Keratinocyte (primary cell): Measurements from ENCODE around the gene FOXO1. TPM values are rescaled to one million over a fixed set of nuclear protein-coding genes. Genes with fewer than 3 reads are reported as not detected.

Experiments used
- DNase-seq: peaks from one replicate; pipeline ENCODE4 v3.0.0-alpha.2; 2011; ENCODE audit warnings: low read depth, missing footprints, low spot score
- FAIRE-seq: peaks from 2 replicates; lab custom pipeline; 2011; peaks lifted over from hg19 to GRCh38; lab: Jason Lieb, UNC
- H2AFZ ChIP-seq: 2 replicates; pipeline ENCODE4 v1.6.0; 2012; ENCODE audit warnings: low read length, control low read depth, inconsistent platforms; ENCODE audit not compliant: control insufficient read depth
- H3K27ac ChIP-seq: 2 replicates; pipeline ENCODE4 v1.5.1; 2011; ENCODE audit warnings: low read length; ENCODE audit not compliant: control insufficient read depth, insufficient read depth
- H3K27me3 ChIP-seq: 3 replicates; pipeline ENCODE4 v1.6.0; 2011; ENCODE audit warnings: low read length; ENCODE audit not compliant: control insufficient read depth, insufficient read depth; ENCODE audit errors: extremely low read depth
- H3K36me3 ChIP-seq, 2 experiments: 2 replicates in 1 of 2; 3 replicates in 1 of 2; pipeline ENCODE4 v1.5.1; 2011; ENCODE audit warnings: low read length in 2 of 2, mild to moderate bottlenecking in 1 of 2; ENCODE audit not compliant: control insufficient read depth in 2 of 2, insufficient read depth in 2 of 2; ENCODE audit errors: extremely low read depth in 1 of 2
- H3K4me1 ChIP-seq: 3 replicates; pipeline ENCODE4 v1.5.1; 2011; ENCODE audit warnings: low read length; ENCODE audit not compliant: control insufficient read depth, insufficient read depth; ENCODE audit errors: extremely low read depth
- H3K4me2 ChIP-seq: 3 replicates; pipeline ENCODE4 v1.6.0; 2011; ENCODE audit warnings: low read depth, low read length; ENCODE audit not compliant: control insufficient read depth, insufficient read depth; ENCODE audit errors: extremely low read depth
- H3K4me3 ChIP-seq, 3 experiments: fragments of 200-600 bp in 1 of 3; sonication (generic) in 1 of 3; 2 replicates in 2 of 3; 3 replicates in 1 of 3; pipeline ENCODE4 v1.5.1; 2011 to 2016; ENCODE audit warnings: low read length in 3 of 3, mild to moderate bottlenecking in 3 of 3, control low read depth in 2 of 3, inconsistent platforms in 1 of 3, low read depth in 1 of 3, mixed read lengths in 1 of 3, mixed run types in 1 of 3, moderate library complexity in 1 of 3; ENCODE audit not compliant: control insufficient read depth in 2 of 3, insufficient read depth in 2 of 3; ENCODE audit errors: extremely low read depth in 1 of 3
- H3K79me2 ChIP-seq: 2 replicates; pipeline ENCODE4 v1.6.0; 2012; ENCODE audit warnings: low read length; ENCODE audit not compliant: control insufficient read depth, insufficient read depth
- H3K9ac ChIP-seq: 3 replicates; pipeline ENCODE4 v1.6.0; 2011; ENCODE audit warnings: low read length; ENCODE audit not compliant: control insufficient read depth, insufficient read depth; ENCODE audit errors: extremely low read depth
- H3K9me1 ChIP-seq: 3 replicates; pipeline ENCODE4 v1.6.0; 2011; ENCODE audit warnings: low read length; ENCODE audit not compliant: control insufficient read depth, insufficient read depth; ENCODE audit errors: extremely low read depth
- H3K9me3 ChIP-seq: 2 replicates; pipeline ENCODE4 v1.5.1; 2012; ENCODE audit warnings: low read depth, low read length; ENCODE audit not compliant: control insufficient read depth
- H4K20me1 ChIP-seq: 3 replicates; pipeline ENCODE4 v1.6.0; 2011; ENCODE audit warnings: low read length; ENCODE audit not compliant: control insufficient read depth, insufficient read depth; ENCODE audit errors: extremely low read depth
- EZH2 ChIP-seq: IDR thresholded peaks from one replicate; pipeline ENCODE4 v1.6.1; 2012; ENCODE audit warnings: inconsistent platforms, mild to moderate bottlenecking, low read length, moderate library complexity
- dilution Hi-C: fragments of 300-500 bp; cut with MboI; formaldehyde crosslinking; loops from one replicate; pipeline ENCODE4 v1.7.0; 2020; ENCODE audit warnings: low sequenced_read_pairs; ENCODE audit not compliant: extremely low pct_ligation_motif_present
- polyA plus RNA-seq, 5 experiments: library from polyadenylated mRNA; depleted of rRNA in 3 of 5; stranded (reverse) in 3 of 5; stranded (forward) in 1 of 5; unstranded in 1 of 5; fragments of >200 nt; gene quantifications; 1 replicate in 1 of 5; 2 replicates in 3 of 5; 3 replicates in 1 of 5; pipeline versions ENCODE4 v1.2.1 to v1.2.3, GENCODE V29; 2011 to 2012; ENCODE audit warnings: missing spikeins in 2 of 5, low read depth in 1 of 5, low replicate concordance in 1 of 5
- TF ChIP-seq, protein P1 (sequence below), 3 experiments: IDR thresholded peaks in 1 of 3; conservative IDR thresholded peaks in 1 of 3; optimal IDR thresholded peaks in 1 of 3; 2 replicates in 2 of 3; 3 replicates in 1 of 3; pipeline versions ENCODE3 to v1.5.1; 2011; ENCODE audit warnings: low read length in 3 of 3, mild to moderate bottlenecking in 3 of 3, moderate library complexity in 2 of 3, control low read depth in 1 of 3, inconsistent platforms in 1 of 3; ENCODE audit not compliant: insufficient read depth in 2 of 3; ENCODE audit errors: extremely low read depth in 1 of 3

FOXO1 gene
- polyA plus RNA-seq, 1 donor (not counting 4 experiments of a cell fraction or from before 2014, with no cell fraction given) = 8.3 TPM

- TF ChIP-seq, protein P1, sequence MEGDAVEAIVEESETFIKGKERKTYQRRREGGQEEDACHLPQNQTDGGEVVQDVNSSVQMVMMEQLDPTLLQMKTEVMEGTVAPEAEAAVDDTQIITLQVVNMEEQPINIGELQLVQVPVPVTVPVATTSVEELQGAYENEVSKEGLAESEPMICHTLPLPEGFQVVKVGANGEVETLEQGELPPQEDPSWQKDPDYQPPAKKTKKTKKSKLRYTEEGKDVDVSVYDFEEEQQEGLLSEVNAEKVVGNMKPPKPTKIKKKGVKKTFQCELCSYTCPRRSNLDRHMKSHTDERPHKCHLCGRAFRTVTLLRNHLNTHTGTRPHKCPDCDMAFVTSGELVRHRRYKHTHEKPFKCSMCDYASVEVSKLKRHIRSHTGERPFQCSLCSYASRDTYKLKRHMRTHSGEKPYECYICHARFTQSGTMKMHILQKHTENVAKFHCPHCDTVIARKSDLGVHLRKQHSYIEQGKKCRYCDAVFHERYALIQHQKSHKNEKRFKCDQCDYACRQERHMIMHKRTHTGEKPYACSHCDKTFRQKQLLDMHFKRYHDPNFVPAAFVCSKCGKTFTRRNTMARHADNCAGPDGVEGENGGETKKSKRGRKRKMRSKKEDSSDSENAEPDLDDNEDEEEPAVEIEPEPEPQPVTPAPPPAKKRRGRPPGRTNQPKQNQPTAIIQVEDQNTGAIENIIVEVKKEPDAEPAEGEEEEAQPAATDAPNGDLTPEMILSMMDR (optimal IDR thresholded peaks at IDR 0.05 in 1 of 3, IDR thresholded peaks at IDR 0.05 in 1 of 3, conservative IDR thresholded peaks at IDR 0.05 in 1 of 3; ENCODE audit: extremely low read depth in 1 of 3, insufficient read depth in 2 of 3, low read length in 3 of 3) = no peak
- no peak for TF ChIP-seq EZH2
- H2AFZ ChIP-seq = no peak overlapping the region
- no peaks in the 10 kb centered on the region for H3K36me3 ChIP-seq
- FAIRE-seq (peak; percentile 98), DNase-seq (peak; percentile 33)
- peaks cover 43% of the 10 kb centered on the region for H3K4me1 ChIP-seq
- no peaks in the 10 kb centered on the region for H4K20me1 ChIP-seq
- dilution Hi-C loops = no loop called here
- H3K9ac ChIP-seq = no peak overlapping the region
- H3K9me1 ChIP-seq = peaks cover 4% of the 10 kb centered on the region
- H3K4me2 ChIP-seq = peak overlapping the region; percentile 70
- H3K27me3 ChIP-seq = no peaks in the 10 kb centered on the region
- peaks cover 23% of the 10 kb centered on the region for H3K79me2 ChIP-seq
- H3K27ac ChIP-seq = peak overlapping the region; percentile 39
- H3K4me3 ChIP-seq = no peak overlapping the region
- H3K9me3 ChIP-seq = no peaks in the 10 kb centered on the region
Measured at GRCh38 chr13:40589285-40590109, 76.9 kb downstream of the FOXO1 start.

GRCh38 chr13:40588101-40588500, 78.3 kb downstream of the FOXO1 start:
- H3K9ac ChIP-seq = no peak overlapping the region
- no peaks in the 10 kb centered on the region for H3K36me3 ChIP-seq
- DNase-seq (no peak), FAIRE-seq (peak; percentile 71)
- TF ChIP-seq EZH2 = no peak
- TF ChIP-seq, protein P1 (optimal IDR thresholded peaks at IDR 0.05 in 1 of 3, IDR thresholded peaks at IDR 0.05 in 1 of 3, conservative IDR thresholded peaks at IDR 0.05 in 1 of 3; ENCODE audit: extremely low read depth in 1 of 3, insufficient read depth in 2 of 3, low read length in 3 of 3) = no peak
- no peaks in the 10 kb centered on the region for H3K27me3 ChIP-seq
- peaks cover 4% of the 10 kb centered on the region for H3K9me1 ChIP-seq
- H3K9me3 ChIP-seq = no peaks in the 10 kb centered on the region
- H3K4me2 ChIP-seq = no peak overlapping the region
- dilution Hi-C loops = no loop called here
- H2AFZ ChIP-seq = no peak overlapping the region
- peaks cover 43% of the 10 kb centered on the region for H3K4me1 ChIP-seq
- H3K4me3 ChIP-seq = no peak overlapping the region
- peaks cover 23% of the 10 kb centered on the region for H3K79me2 ChIP-seq
- H3K27ac ChIP-seq = no peak overlapping the region
- no peaks in the 10 kb centered on the region for H4K20me1 ChIP-seq
